ENCODE measurements around the gene SMPD3. TPM values are rescaled to one million over a fixed set of nuclear protein-coding genes. Genes with fewer than 3 reads are reported as not detected.

SMPD3 gene
- total and polyA plus RNA-seq, 4 donors, result 1.7 to 13.9 (median 5.0) TPM

- TF ChIP-seq CTCF (IDR thresholded peaks at IDR 0.05; ENCODE audit: control extremely low read depth, extremely low read depth), result no peak
- no peak for DNase-seq
- 76 to 81% methylated on average over 12 of the region's 12 CpGs for WGBS, 2 donors
- no peaks in the 10 kb centered on the region for H3K36me3 ChIP-seq (ENCODE audit: control insufficient read depth in 4 of 4, insufficient read depth in 4 of 4, low read length in 4 of 4)
- H3K9me3 ChIP-seq (ENCODE audit: control insufficient read depth in 4 of 4, insufficient read depth in 3 of 4, low read length in 3 of 4), result no peaks in the 10 kb centered on the region
- no peak overlapping the region for H3K27ac ChIP-seq (ENCODE audit: low read depth in 1 of 2, low read length in 1 of 2)
- H3K4me1 ChIP-seq (ENCODE audit: control insufficient read depth in 5 of 5, insufficient read depth in 5 of 5, low read length in 5 of 5), result peaks cover 0 to 5% (median 0%) of the 10 kb centered on the region in 5 donors
- ATAC-seq (ENCODE audit: insufficient read depth, low FRiP score), result no peak
- no peak overlapping the region for H3K4me3 ChIP-seq
- H3K9ac ChIP-seq (ENCODE audit: insufficient read depth in 1 of 2, low read length in 2 of 2), result no peak overlapping the region
- no peaks in the 10 kb centered on the region for H3K27me3 ChIP-seq (ENCODE audit: control insufficient read depth in 3 of 3, insufficient read depth in 3 of 3, low read length in 2 of 3)
These were observed 79.9 kb downstream of the SMPD3 start for GRCh38 chr16:68368301-68368888.

GRCh38 chr16:68367891-68368290 is 80.4 kb downstream of the SMPD3 start:
- no peak for ATAC-seq (ENCODE audit: insufficient read depth, low FRiP score)
- Histone ChIP-seq H3K4me1 (ENCODE audit: control insufficient read depth in 5 of 5, insufficient read depth in 5 of 5, low read length in 5 of 5) (peaks cover 0 to 8% (median 0%) of the 10 kb centered on the region in 5 donors), H3K9me3 (ENCODE audit: control insufficient read depth in 4 of 4, insufficient read depth in 3 of 4, low read length in 3 of 4) (no peaks in the 10 kb centered on the region), H3K36me3 (ENCODE audit: control insufficient read depth in 4 of 4, insufficient read depth in 4 of 4, low read length in 4 of 4) (no peaks in the 10 kb centered on the region), H3K27me3 (ENCODE audit: control insufficient read depth in 3 of 3, insufficient read depth in 3 of 3, low read length in 2 of 3) (no peaks in the 10 kb centered on the region), H3K9ac (ENCODE audit: insufficient read depth in 1 of 2, low read length in 2 of 2) (no peak overlapping the region), H3K4me3 (no peak overlapping the region), H3K27ac (ENCODE audit: low read depth in 1 of 2, low read length in 1 of 2) (no peak overlapping the region)
- DNase-seq, result no peak
- WGBS, 2 donors, result 86 to 92% methylated on average over 14 of the region's 14 CpGs
- no peak for TF ChIP-seq CTCF (IDR thresholded peaks at IDR 0.05; ENCODE audit: control extremely low read depth, extremely low read depth)

GRCh38 chr16:68367440-68367839 is 80.9 kb downstream of the SMPD3 start:
- WGBS, 2 donors, result 84 to 89% methylated on average over 20 of the region's 20 CpGs
- ATAC-seq (ENCODE audit: insufficient read depth, low FRiP score), result no peak

More at GRCh38 chr16:68367440-68367839, 80.9 kb downstream of the SMPD3 start:
- Histone ChIP-seq H3K4me1 (ENCODE audit: control insufficient read depth in 5 of 5, insufficient read depth in 5 of 5, low read length in 5 of 5) (peaks cover 0 to 13% (median 2%) of the 10 kb centered on the region in 5 donors), H3K36me3 (ENCODE audit: control insufficient read depth in 4 of 4, insufficient read depth in 4 of 4, low read length in 4 of 4) (no peaks in the 10 kb centered on the region), H3K27me3 (ENCODE audit: control insufficient read depth in 3 of 3, insufficient read depth in 3 of 3, low read length in 2 of 3) (no peaks in the 10 kb centered on the region), H3K9me3 (ENCODE audit: control insufficient read depth in 4 of 4, insufficient read depth in 3 of 4, low read length in 3 of 4) (no peaks in the 10 kb centered on the region), H3K4me3 (no peak overlapping the region), H3K27ac (ENCODE audit: low read depth in 1 of 2, low read length in 1 of 2) (no peak overlapping the region), H3K9ac (ENCODE audit: insufficient read depth in 1 of 2, low read length in 2 of 2) (no peak overlapping the region)
- DNase-seq, result no peak
- no peak for TF ChIP-seq CTCF (IDR thresholded peaks at IDR 0.05; ENCODE audit: control extremely low read depth, extremely low read depth)

Measured in lung (tissue), 12 donors.